H9 (cell line): ENCODE results near the gene GSTO2. TPM values are rescaled to one million over a fixed set of nuclear protein-coding genes. Genes with fewer than 3 reads are reported as not detected.

Source experiments
- DNase-seq: peaks from one replicate; pipeline ENCODE4 v3.0.0-alpha.2; 2017
- H2AFZ ChIP-seq: one replicate; pipeline ENCODE4 v1.6.1; 2013; ENCODE audit warnings: mild to moderate bottlenecking, low read length, control low read depth, moderate library complexity
- H2AK5ac ChIP-seq: 2 replicates; pipeline ENCODE4 v1.6.1; 2013; ENCODE audit warnings: low read length, control low read depth, mixed read lengths; ENCODE audit not compliant: insufficient read length
- H2BK120ac ChIP-seq: one replicate; pipeline ENCODE4 v1.6.1; 2013; ENCODE audit warnings: low read depth, mild to moderate bottlenecking, low read length, control low read depth, inconsistent platforms; ENCODE audit not compliant: poor library complexity, severe bottlenecking
- H2BK12ac ChIP-seq: 2 replicates; pipeline ENCODE4 v1.6.1; 2013; ENCODE audit warnings: low read length, control low read depth, mixed read lengths, low read depth; ENCODE audit not compliant: insufficient read length
- H2BK15ac ChIP-seq: 2 replicates; pipeline ENCODE4 v1.6.1; 2013; ENCODE audit warnings: low read depth, low read length, control low read depth
- H2BK20ac ChIP-seq: one replicate; pipeline ENCODE4 v1.6.1; 2013; ENCODE audit warnings: low read depth, mild to moderate bottlenecking, low read length, control low read depth, inconsistent platforms; ENCODE audit not compliant: poor library complexity, severe bottlenecking
- H2BK5ac ChIP-seq: 2 replicates; pipeline ENCODE4 v1.6.1; 2013; ENCODE audit warnings: low read length, control low read depth, mixed read lengths; ENCODE audit not compliant: insufficient read length
- H3K14ac ChIP-seq: 2 replicates; pipeline ENCODE4 v1.6.1; 2013; ENCODE audit warnings: low read length, control low read depth; ENCODE audit not compliant: insufficient read depth
- H3K18ac ChIP-seq: 2 replicates; pipeline ENCODE4 v1.6.1; 2013; ENCODE audit warnings: low read depth, mild to moderate bottlenecking, mixed read lengths, low read length, control low read depth; ENCODE audit not compliant: insufficient read length
- H3K23ac ChIP-seq: 2 replicates; pipeline ENCODE4 v1.6.1; 2013; ENCODE audit warnings: low read length, control low read depth, mixed read lengths, low read depth; ENCODE audit not compliant: insufficient read length
- H3K23me2 ChIP-seq: 2 replicates; pipeline ENCODE4 v1.6.1; 2013; ENCODE audit warnings: low read depth, mild to moderate bottlenecking, mixed read lengths, low read length, control low read depth; ENCODE audit not compliant: insufficient read length, poor library complexity, severe bottlenecking
- H3K27ac ChIP-seq: 2 replicates; pipeline ENCODE4 v1.5.1; 2013; ENCODE audit warnings: low read length, control low read depth, mixed read lengths, low read depth; ENCODE audit not compliant: insufficient read length
- H3K27me3 ChIP-seq: 2 replicates; pipeline ENCODE4 v1.6.1; 2013; ENCODE audit warnings: low read length, control low read depth, inconsistent platforms; ENCODE audit not compliant: insufficient read depth
- H3K4ac ChIP-seq: 2 replicates; pipeline ENCODE4 v1.6.1; 2013; ENCODE audit warnings: low read depth, mild to moderate bottlenecking, control low read depth, inconsistent platforms, low read length, moderate library complexity
- H3K4me1 ChIP-seq: 2 replicates; pipeline ENCODE4 v1.6.1; 2013; ENCODE audit warnings: low read length, control low read depth, inconsistent platforms; ENCODE audit not compliant: insufficient read depth
- H3K4me2 ChIP-seq: 2 replicates; pipeline ENCODE4 v1.6.1; 2013; ENCODE audit warnings: low read length, control low read depth, mixed read lengths; ENCODE audit not compliant: insufficient read length, insufficient read depth
- H3K56ac ChIP-seq: 2 replicates; pipeline ENCODE4 v1.6.1; 2013; ENCODE audit warnings: low read depth, mild to moderate bottlenecking, mixed read lengths, low read length, control low read depth; ENCODE audit not compliant: insufficient read length
- H3K79me1 ChIP-seq: 2 replicates; pipeline ENCODE4 v1.6.1; 2013; ENCODE audit warnings: low read depth, mild to moderate bottlenecking, moderate library complexity, low read length, control low read depth, inconsistent platforms; ENCODE audit not compliant: insufficient read depth, poor library complexity, severe bottlenecking
- H3K79me2 ChIP-seq: 2 replicates; pipeline ENCODE4 v1.6.1; 2013; ENCODE audit warnings: low read length, control low read depth, inconsistent platforms; ENCODE audit not compliant: insufficient read depth
- H3K9ac ChIP-seq: 2 replicates; pipeline ENCODE4 v1.6.1; 2013; ENCODE audit warnings: low read length, control low read depth, mixed read lengths; ENCODE audit not compliant: insufficient read length; ENCODE audit errors: extremely low read depth
- H3K9me3 ChIP-seq: one replicate; pipeline ENCODE4 v1.6.1; 2013; ENCODE audit warnings: low read depth, low read length, inconsistent platforms; ENCODE audit not compliant: control insufficient read depth
- H3T11ph ChIP-seq: one replicate; pipeline ENCODE4 v1.6.1; 2013; ENCODE audit warnings: mild to moderate bottlenecking, low read length, control low read depth, inconsistent platforms
- H4K20me1 ChIP-seq: one replicate; pipeline ENCODE4 v1.6.1; 2013; ENCODE audit not compliant: control insufficient read depth, insufficient read length, insufficient read depth
- H4K5ac ChIP-seq: 2 replicates; pipeline ENCODE4 v1.6.1; 2013; ENCODE audit warnings: low read depth, mild to moderate bottlenecking, mixed read lengths, low read length, control low read depth; ENCODE audit not compliant: insufficient read length
- H4K8ac ChIP-seq: replicated peaks from 2 replicates; pipeline ENCODE4 v1.6.1; 2013; ENCODE audit warnings: low read length, control low read depth, mixed read lengths, low read depth; ENCODE audit not compliant: insufficient read length
- H4K91ac ChIP-seq: 2 replicates; pipeline ENCODE4 v1.6.1; 2013; ENCODE audit warnings: low read depth, mild to moderate bottlenecking, moderate library complexity, mixed read lengths, low read length, control low read depth; ENCODE audit not compliant: insufficient read length
- H3K27ac Mint-ChIP-seq, 3 experiments: 2 replicates in 2 of 3; 3 replicates in 1 of 3; pipeline ENCODE4 v1.8.0; 2020 to 2021; ENCODE audit warnings: mixed read lengths in 3 of 3, mild to moderate bottlenecking in 1 of 3, moderate library complexity in 1 of 3
- H3K27me3 Mint-ChIP-seq: 2 replicates; pipeline ENCODE4 v1.8.0; 2021; ENCODE audit warnings: low read depth, mild to moderate bottlenecking, moderate library complexity, mixed read lengths
- H3K36me3 Mint-ChIP-seq, 3 experiments: 2 replicates in 2 of 3; 3 replicates in 1 of 3; pipeline ENCODE4 v1.8.0; 2020 to 2021; ENCODE audit warnings: low read depth in 3 of 3, mixed read lengths in 3 of 3; ENCODE audit not compliant: insufficient read depth in 1 of 3
- H3K4me1 Mint-ChIP-seq, 2 experiments: 2 replicates each; pipeline ENCODE4 v1.8.0; 2020; ENCODE audit warnings: mixed read lengths in 2 of 2
- H3K4me3 Mint-ChIP-seq, 2 experiments: 2 replicates in 1 of 2; 3 replicates in 1 of 2; pipeline ENCODE4 v1.8.0; 2020 to 2021; ENCODE audit warnings: mild to moderate bottlenecking in 2 of 2, mixed read lengths in 2 of 2, moderate library complexity in 1 of 2
- H3K9me3 Mint-ChIP-seq, 2 experiments: 2 replicates in 1 of 2; 3 replicates in 1 of 2; pipeline ENCODE4 v1.8.0; 2020; ENCODE audit warnings: mild to moderate bottlenecking in 2 of 2, mixed read lengths in 2 of 2, moderate library complexity in 1 of 2
- CTCF ChIP-seq: fragments of 200-600 bp; sonication (generic); conservative IDR thresholded peaks from 3 replicates; pipeline ENCODE4 v1.8.0; 2021; ENCODE audit warnings: antibody characterized with exemption, mild to moderate bottlenecking
- WGBS: extraction: QIAGEN DNeasy Blood & Tissue Kit; methylation state at CpG from one replicate; pipeline ENCODE4 v1.1.7; 2013; ENCODE audit warnings: missing lambda C conversion rate, low lambda C conversion rate, mixed read lengths; ENCODE audit not compliant: insufficient read length; ENCODE audit errors: extremely low coverage; 5-methylcytosine and 5-hydroxymethylcytosine counted together
- total RNA-seq: library from RNA; stranded (reverse); gene quantifications from 2 replicates; pipeline ENCODE4 v1.2.1, GENCODE V29; 2021

GSTO2 gene
- total RNA-seq, 1 experiment from 2014 or later: 14.5 TPM

GRCh38 chr10:104231784-104232612, 37.0 kb upstream of the GSTO2 start, which contains the start of gene CFAP43:
Gene CFAP43, minus strand, starts transcription at chr10:104232364. Its CDS starts 118 bp downstream, at chr10:104232246.
- Histone ChIP-seq H3T11ph (no peak within 1 kb of the TSS), H2BK12ac (no peak within 1 kb of the TSS), H3K9ac (peak within 1 kb of the TSS; percentile 73), H3K14ac (peak within 1 kb of the TSS; percentile 93), H3K4me1 (no peaks in the 10 kb centered on the region), H3K27me3 (no peaks in the 10 kb centered on the region), H3K23ac (no peak within 1 kb of the TSS), H4K91ac (no peak within 1 kb of the TSS), H4K20me1 (no peaks in the 10 kb centered on the region), H3K79me2 (no peaks in the 10 kb centered on the region), H2BK120ac (no peak within 1 kb of the TSS), H3K23me2 (peaks cover 8% of the 10 kb centered on the region), H3K9me3 (no peaks in the 10 kb centered on the region), H2BK20ac (no peak within 1 kb of the TSS), H3K79me1 (no peaks in the 10 kb centered on the region), H3K18ac (peak within 1 kb of the TSS; percentile 93), H2BK5ac (no peak within 1 kb of the TSS), H3K27ac (no peak within 1 kb of the TSS), H3K4ac (no peak within 1 kb of the TSS), H3K4me2 (peak within 1 kb of the TSS; percentile 76), H2AK5ac (no peak within 1 kb of the TSS), H4K8ac (no peak within 1 kb of the TSS), H2BK15ac (no peak within 1 kb of the TSS), H4K5ac (no peak within 1 kb of the TSS), H2AFZ (no peak within 1 kb of the TSS), H3K56ac (no peak within 1 kb of the TSS)
- peak; percentile 97 for DNase-seq
- H3K36me3 Mint-ChIP-seq: peaks cover 4 to 5% (median 5%) of the 10 kb centered on the region in 3 experiments; a peak in 6 of 7 replicates
- peak within 1 kb of the TSS; percentile 91 to 94 for H3K4me3 Mint-ChIP-seq
- WGBS: no CpG with 5 or more reads among the region's 60 CpGs
- peak within 1 kb of the TSS in 2 of 3 experiments; percentile 80 to 97; a peak in 4 of 7 replicates for H3K27ac Mint-ChIP-seq
- peaks cover 15 to 19% of the 10 kb centered on the region in 2 experiments for H3K9me3 Mint-ChIP-seq
- TF ChIP-seq CTCF: no peak
- H3K27me3 Mint-ChIP-seq: no peaks in the 10 kb centered on the region
- peaks cover 7 to 8% of the 10 kb centered on the region in 2 experiments; a peak in 3 of 4 replicates for H3K4me1 Mint-ChIP-seq
